ENCODE data around the gene SLC24A3.

GRCh38 chr20:19218411-19218810 is 6.0 kb downstream of the SLC24A3 start:
- TF ChIP-seq CTCF (IDR thresholded peaks at IDR 0.05) (no peak), POLR2A (IDR thresholded peaks at IDR 0.05) (no peak)
